ENCODE results near the gene OSR1.

The OSR1 gene

GRCh38 chr2:19355014-19355405 is 3.4 kb downstream of the OSR1 start:
- WGBS (ENCODE audit: insufficient coverage), result 49% methylated on average over 2 of the region's 3 CpGs
- Histone ChIP-seq H3K36me3 (ENCODE audit: control insufficient read depth in 4 of 4, insufficient read depth in 4 of 4, low read length in 3 of 4) (no peaks in the 10 kb centered on the region), H3K27me3 (replicated peaks in 2 of 5; ENCODE audit: control insufficient read depth in 4 of 5, insufficient read depth in 5 of 5, low read length in 4 of 5) (peaks cover 11 to 99% (median 72%) of the 10 kb centered on the region in 5 experiments), H3K4me3 (ENCODE audit: control insufficient read depth in 1 of 7, extremely low read depth in 1 of 7, insufficient read depth in 4 of 7, low read depth in 2 of 7, low read length in 6 of 7) (no peak overlapping the region), H3K9me3 (ENCODE audit: control extremely low read depth in 1 of 5, control insufficient read depth in 4 of 5, insufficient read depth in 2 of 5, low read depth in 1 of 5, low read length in 4 of 5) (peaks cover 0 to 16% (median 0%) of the 10 kb centered on the region in 5 experiments), H3K27ac (ENCODE audit: insufficient read depth in 1 of 2, low read depth in 1 of 2, low read length in 2 of 2, poor library complexity in 1 of 2, severe bottlenecking in 2 of 2) (no peak overlapping the region), H3K4me1 (ENCODE audit: control extremely low read depth in 1 of 4, control insufficient read depth in 4 of 4, insufficient read depth in 4 of 4, low read length in 3 of 4) (peaks cover 0 to 40% (median 22%) of the 10 kb centered on the region in 4 experiments)
- CTCF ChIA-PET, result interaction anchor here (0.8 kb wide), 2 partner anchors 10 to 835 kb away, joined by 3 to 4 read pairs; no protein-coding TSS in a partner anchor
- POLR2A ChIA-PET, result no interaction called here
- no peak for DNase-seq

DNA sequence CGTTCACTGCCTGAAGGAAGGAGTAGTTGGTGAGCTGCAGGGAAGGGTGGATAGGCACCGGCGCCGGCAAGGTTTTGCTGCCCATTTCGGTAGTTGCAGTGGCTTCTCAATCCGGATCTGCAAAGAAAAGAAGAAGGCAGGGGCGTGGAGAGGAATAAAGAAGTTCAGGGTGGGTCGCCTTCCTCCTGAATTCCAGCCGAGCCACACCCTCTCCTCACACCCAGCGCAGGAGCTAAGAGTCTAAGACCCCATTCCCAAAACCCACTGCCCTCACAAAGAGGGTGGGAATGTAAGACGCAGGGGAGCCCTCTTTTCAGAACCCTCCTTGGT is 4.7 kb downstream of the OSR1 start:
- Histone ChIP-seq H3K9me3 (ENCODE audit: control extremely low read depth in 1 of 5, control insufficient read depth in 4 of 5, insufficient read depth in 2 of 5, low read depth in 1 of 5, low read length in 4 of 5) (peaks cover 0 to 16% (median 0%) of the 10 kb centered on the region in 5 experiments), H3K4me1 (ENCODE audit: control extremely low read depth in 1 of 4, control insufficient read depth in 4 of 4, insufficient read depth in 4 of 4, low read length in 3 of 4) (peaks cover 0 to 39% (median 20%) of the 10 kb centered on the region in 4 experiments), H3K36me3 (ENCODE audit: control insufficient read depth in 4 of 4, insufficient read depth in 4 of 4, low read length in 3 of 4) (no peaks in the 10 kb centered on the region), H3K27ac (ENCODE audit: insufficient read depth in 1 of 2, low read depth in 1 of 2, low read length in 2 of 2, poor library complexity in 1 of 2, severe bottlenecking in 2 of 2) (no peak overlapping the region), H3K4me3 (ENCODE audit: control insufficient read depth in 1 of 7, extremely low read depth in 1 of 7, insufficient read depth in 4 of 7, low read depth in 2 of 7, low read length in 6 of 7) (no peak overlapping the region), H3K27me3 (replicated peaks in 2 of 5; ENCODE audit: control insufficient read depth in 4 of 5, insufficient read depth in 5 of 5, low read length in 4 of 5) (peaks cover 0 to 99% (median 73%) of the 10 kb centered on the region in 5 experiments)
- DNase-seq, result no peak
- 25% methylated on average over 9 of the region's 11 CpGs for WGBS (ENCODE audit: insufficient coverage)
- CTCF ChIA-PET, result no interaction called here
- POLR2A ChIA-PET, result no interaction called here

GRCh38 chr2:19352946-19353720 is 5.3 kb downstream of the OSR1 start:
- 24% methylated on average over 28 of the region's 40 CpGs for WGBS (ENCODE audit: insufficient coverage)
- ChIA-PET POLR2A (no interaction called here), CTCF (no interaction called here)
- Histone ChIP-seq H3K4me3 (ENCODE audit: control insufficient read depth in 1 of 7, extremely low read depth in 1 of 7, insufficient read depth in 4 of 7, low read depth in 2 of 7, low read length in 6 of 7) (no peak overlapping the region), H3K27ac (ENCODE audit: insufficient read depth in 1 of 2, low read depth in 1 of 2, low read length in 2 of 2, poor library complexity in 1 of 2, severe bottlenecking in 2 of 2) (no peak overlapping the region), H3K4me1 (ENCODE audit: control extremely low read depth in 1 of 4, control insufficient read depth in 4 of 4, insufficient read depth in 4 of 4, low read length in 3 of 4) (peaks cover 0 to 39% (median 20%) of the 10 kb centered on the region in 4 experiments), H3K9me3 (ENCODE audit: control extremely low read depth in 1 of 5, control insufficient read depth in 4 of 5, insufficient read depth in 2 of 5, low read depth in 1 of 5, low read length in 4 of 5) (peaks cover 0 to 16% (median 0%) of the 10 kb centered on the region in 5 experiments), H3K27me3 (replicated peaks in 2 of 5; ENCODE audit: control insufficient read depth in 4 of 5, insufficient read depth in 5 of 5, low read length in 4 of 5) (peaks cover 0 to 99% (median 73%) of the 10 kb centered on the region in 5 experiments), H3K36me3 (ENCODE audit: control insufficient read depth in 4 of 4, insufficient read depth in 4 of 4, low read length in 3 of 4) (no peaks in the 10 kb centered on the region)
- DNase-seq, result no peak

DNA sequence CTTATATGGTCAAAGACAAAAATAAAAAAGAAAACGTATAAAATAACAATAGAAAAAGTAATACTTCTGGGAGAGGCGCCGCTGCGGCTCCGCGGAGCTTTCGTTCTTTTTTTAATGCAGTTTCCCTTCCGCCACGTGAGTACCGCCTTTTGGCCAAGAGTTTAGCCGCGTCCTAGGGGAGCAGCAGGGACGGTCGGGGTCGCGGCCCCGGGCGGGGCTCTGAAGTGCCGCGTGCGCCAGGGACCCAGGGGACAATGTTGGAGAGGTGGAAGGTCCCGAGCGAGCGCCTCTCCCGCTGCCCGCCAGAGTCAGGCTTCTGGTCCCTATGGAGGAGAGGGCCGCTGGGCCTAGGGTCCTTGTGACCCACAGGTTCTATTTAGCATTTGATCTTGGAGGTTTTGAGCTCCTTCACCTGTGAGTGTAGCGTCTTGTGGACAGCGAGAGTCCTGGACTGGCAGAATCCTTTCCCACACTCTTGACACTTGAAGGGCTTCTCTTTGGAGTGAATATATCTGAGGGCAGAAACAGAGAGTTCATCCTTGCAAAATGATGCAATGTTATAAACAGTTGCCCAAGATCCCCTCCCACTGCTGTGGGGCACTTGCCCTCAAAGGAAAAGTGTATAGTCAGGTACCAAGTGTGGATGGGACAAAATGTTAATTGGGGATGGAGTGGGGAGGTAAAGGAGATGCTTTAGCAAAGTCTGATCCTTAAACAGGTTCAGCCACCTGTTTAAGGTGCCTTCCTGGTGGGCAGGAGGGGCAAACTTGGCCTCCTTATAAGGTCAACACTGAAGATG is 6.3 kb downstream of the OSR1 start:
- 13% methylated on average over 18 of the region's 29 CpGs for WGBS (ENCODE audit: insufficient coverage)
- peaks cover 2 to 39% (median 24%) of the 10 kb centered on the region in 4 experiments for H3K4me1 ChIP-seq (ENCODE audit: control extremely low read depth in 1 of 4, control insufficient read depth in 4 of 4, insufficient read depth in 4 of 4, low read length in 3 of 4)
- ChIA-PET POLR2A (no interaction called here), CTCF (interaction anchor here (5.8 kb wide), 1 partner anchor 8 kb away, joined by 63 read pairs; the partner anchor contains the start of gene OSR1)
- DNase-seq, result no peak
- H3K27ac ChIP-seq (ENCODE audit: insufficient read depth in 1 of 2, low read depth in 1 of 2, low read length in 2 of 2, poor library complexity in 1 of 2, severe bottlenecking in 2 of 2), result no peak overlapping the region
- H3K27me3 ChIP-seq (replicated peaks in 2 of 5; ENCODE audit: control insufficient read depth in 4 of 5, insufficient read depth in 5 of 5, low read length in 4 of 5), result peaks cover 0 to 89% (median 68%) of the 10 kb centered on the region in 5 experiments
- peak overlapping the region in 1 of 7 experiments; percentile 7 for H3K4me3 ChIP-seq (ENCODE audit: control insufficient read depth in 1 of 7, extremely low read depth in 1 of 7, insufficient read depth in 4 of 7, low read depth in 2 of 7, low read length in 6 of 7)
- no peaks in the 10 kb centered on the region for H3K36me3 ChIP-seq (ENCODE audit: control insufficient read depth in 4 of 4, insufficient read depth in 4 of 4, low read length in 3 of 4)
- H3K9me3 ChIP-seq (ENCODE audit: control extremely low read depth in 1 of 5, control insufficient read depth in 4 of 5, insufficient read depth in 2 of 5, low read depth in 1 of 5, low read length in 4 of 5), result peaks cover 0 to 16% (median 0%) of the 10 kb centered on the region in 5 experiments

DNA sequence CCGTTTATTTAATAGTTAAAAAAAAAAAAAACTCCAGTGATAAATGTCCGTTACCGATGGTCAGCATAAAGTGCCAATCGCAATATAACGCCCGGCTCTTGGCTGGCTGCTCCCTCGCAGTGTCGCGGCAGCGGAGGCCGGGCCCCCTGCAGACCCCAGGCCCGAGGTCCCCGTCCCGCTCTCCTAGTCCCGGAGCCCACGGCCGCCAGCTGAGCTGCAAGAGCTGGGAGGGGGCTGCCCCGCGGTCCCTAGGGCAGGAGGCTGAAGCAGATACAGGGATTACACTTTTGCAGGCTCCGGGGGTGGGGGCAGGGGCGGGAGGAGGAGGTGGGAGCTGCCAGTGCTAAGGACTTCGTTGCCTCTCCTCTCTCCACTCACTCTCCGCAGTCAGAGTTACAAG is 6.9 kb downstream of the OSR1 start:
- Histone ChIP-seq H3K27ac (ENCODE audit: insufficient read depth in 1 of 2, low read depth in 1 of 2, low read length in 2 of 2, poor library complexity in 1 of 2, severe bottlenecking in 2 of 2) (no peak overlapping the region), H3K4me1 (ENCODE audit: control extremely low read depth in 1 of 4, control insufficient read depth in 4 of 4, insufficient read depth in 4 of 4, low read length in 3 of 4) (peaks cover 2 to 37% (median 25%) of the 10 kb centered on the region in 4 experiments), H3K36me3 (ENCODE audit: control insufficient read depth in 4 of 4, insufficient read depth in 4 of 4, low read length in 3 of 4) (no peaks in the 10 kb centered on the region), H3K9me3 (ENCODE audit: control extremely low read depth in 1 of 5, control insufficient read depth in 4 of 5, insufficient read depth in 2 of 5, low read depth in 1 of 5, low read length in 4 of 5) (peaks cover 0 to 16% (median 0%) of the 10 kb centered on the region in 5 experiments), H3K4me3 (ENCODE audit: control insufficient read depth in 1 of 7, extremely low read depth in 1 of 7, insufficient read depth in 4 of 7, low read depth in 2 of 7, low read length in 6 of 7) (peak overlapping the region in 1 of 7 experiments; percentile 1), H3K27me3 (replicated peaks in 2 of 5; ENCODE audit: control insufficient read depth in 4 of 5, insufficient read depth in 5 of 5, low read length in 4 of 5) (peaks cover 0 to 83% (median 62%) of the 10 kb centered on the region in 5 experiments)
- CTCF ChIA-PET, result interaction anchor here (5.8 kb wide), 1 partner anchor 8 kb away, joined by 63 read pairs; the partner anchor contains the start of gene OSR1
- 11% methylated on average over 10 of the region's 23 CpGs for WGBS (ENCODE audit: insufficient coverage)
- POLR2A ChIA-PET, result no interaction called here
- DNase-seq, result no peak

- Histone ChIP-seq H3K27me3 (replicated peaks in 2 of 5; ENCODE audit: control insufficient read depth in 4 of 5, insufficient read depth in 5 of 5, low read length in 4 of 5) (peaks cover 0 to 76% (median 55%) of the 10 kb centered on the region in 5 experiments), H3K4me1 (ENCODE audit: control extremely low read depth in 1 of 4, control insufficient read depth in 4 of 4, insufficient read depth in 4 of 4, low read length in 3 of 4) (peaks cover 2 to 31% (median 22%) of the 10 kb centered on the region in 4 experiments), H3K36me3 (ENCODE audit: control insufficient read depth in 4 of 4, insufficient read depth in 4 of 4, low read length in 3 of 4) (no peaks in the 10 kb centered on the region), H3K9me3 (ENCODE audit: control extremely low read depth in 1 of 5, control insufficient read depth in 4 of 5, insufficient read depth in 2 of 5, low read depth in 1 of 5, low read length in 4 of 5) (peaks cover 0 to 16% (median 0%) of the 10 kb centered on the region in 5 experiments), H3K27ac (ENCODE audit: insufficient read depth in 1 of 2, low read depth in 1 of 2, low read length in 2 of 2, poor library complexity in 1 of 2, severe bottlenecking in 2 of 2) (no peak overlapping the region), H3K4me3 (ENCODE audit: control insufficient read depth in 1 of 7, extremely low read depth in 1 of 7, insufficient read depth in 4 of 7, low read depth in 2 of 7, low read length in 6 of 7) (peak overlapping the region in 2 of 7 experiments; percentile 35 to 52)
- POLR2A ChIA-PET, result no interaction called here
- DNase-seq, result no peak
- 12% methylated on average over 25 of the region's 30 CpGs for whole genome bisulfite sequencing (ENCODE audit: insufficient coverage)
- CTCF ChIA-PET, result interaction anchor here (0.6 to 5.8 kb wide), 2 partner anchors 9 to 836 kb away, joined by 3 to 63 read pairs; partner anchors contain the start of gene OSR1
Observed at GRCh38 chr2:19350678-19351401, 7.6 kb downstream of the OSR1 start.
